GM19463 (cell line): Measurements from ENCODE around the gene STXBP5L.
"Not testable (repeated sequence)": the region's sequence is repeated elsewhere in the genome, so short reads cannot be mapped to it uniquely, and the experiment has no call there.

Experiments
- ATAC-seq: cut with Tn5 transposase; IDR thresholded peaks from one replicate; pipeline ENCODE4 v1.9.1; 2021; ENCODE audit warnings: mild to moderate bottlenecking, moderate library complexity; ENCODE audit not compliant: unreplicated experiment

STXBP5L gene

GRCh38 chr3:120908030-120908794 lies at the start of gene STXBP5L:
Gene STXBP5L (plus strand): TSS chr3:120908205. CDS start chr3:120909579, 1,374 bp downstream.
- peak; percentile 99 for ATAC-seq

- no peak for ATAC-seq
Observed at GRCh38 chr3:120858521-120858920, 49.5 kb upstream of the STXBP5L start.

GRCh38 chr3:120864541-120864940 lies 43.5 kb upstream of the STXBP5L start:
- ATAC-seq, result no peak

GRCh38 chr3:120875507-120875906 lies 32.5 kb upstream of the STXBP5L start:
- no peak for ATAC-seq

GRCh38 chr3:120875989-120876388 lies 32.0 kb upstream of the STXBP5L start:
- ATAC-seq, result no peak

GRCh38 chr3:120879411-120879810 lies 28.6 kb upstream of the STXBP5L start:
- ATAC-seq, result no peak

GRCh38 chr3:120892921-120893320 lies 15.1 kb upstream of the STXBP5L start:
- ATAC-seq, result no peak

GRCh38 chr3:120894316-120895057 lies 13.5 kb upstream of the STXBP5L start:
- no peak for ATAC-seq

GRCh38 chr3:120901716-120902115 lies 6.3 kb upstream of the STXBP5L start:
- ATAC-seq, result not testable (repeated sequence)

- no peak for ATAC-seq
Observed at GRCh38 chr3:120903221-120903620, 4.8 kb upstream of the STXBP5L start.

GRCh38 chr3:120907659-120908029 lies 361 bp upstream of the STXBP5L start:
- no peak for ATAC-seq

GRCh38 chr3:120908795-120909601 lies 993 bp downstream of the STXBP5L start:
- ATAC-seq, result no peak

- ATAC-seq, result no peak
Observed at GRCh38 chr3:120909602-120909878, 1.5 kb downstream of the STXBP5L start.

GRCh38 chr3:120926146-120926545 lies 18.1 kb downstream of the STXBP5L start:
- ATAC-seq, result no peak

- ATAC-seq, result no peak
Observed at GRCh38 chr3:120928991-120929390, 21.0 kb downstream of the STXBP5L start.

- no peak for ATAC-seq
Observed at GRCh38 chr3:120931593-120931992, 23.6 kb downstream of the STXBP5L start.

- no peak for ATAC-seq
Observed at GRCh38 chr3:120956143-120956542, 48.1 kb downstream of the STXBP5L start.

GRCh38 chr3:120982608-120983320 lies 74.8 kb downstream of the STXBP5L start:
- no peak for ATAC-seq

GRCh38 chr3:120983321-120983665 lies 75.3 kb downstream of the STXBP5L start:
- ATAC-seq, result no peak

GRCh38 chr3:120983841-120984240 lies 75.8 kb downstream of the STXBP5L start:
- no peak for ATAC-seq

- no peak for ATAC-seq
Observed at GRCh38 chr3:120985242-120985641, 77.2 kb downstream of the STXBP5L start.
